ENCODE measurements around the gene IL12RB1. TPM values are rescaled to one million over a fixed set of nuclear protein-coding genes. Genes with fewer than 3 reads are reported as not detected.
A peak's percentile ranks its signal among the peaks of the same experiment; 100 is the strongest.

The IL12RB1 gene
- total and polyA plus RNA-seq, 2 of the 13 experiments (the other 11 are each of a cell fraction or from before 2014, with no cell fraction given): 0.03 to 0.04 TPM

- no peak for TF ChIP-seq SNRNP70 (IDR thresholded peaks at IDR 0.05; ENCODE audit: low read depth, low read length)
- no peak for TF ChIP-seq ZNF564 (CRISPR knock-in tag; IDR thresholded peaks at IDR 0.05)
- TF ChIP-seq CBFB (CRISPR knock-in tag; IDR thresholded peaks at IDR 0.05): no peak
- no peak for TF ChIP-seq CHCHD3 (CRISPR knock-in tag; IDR thresholded peaks at IDR 0.05)
- no peak for TF ChIP-seq MTERF4 (CRISPR knock-in tag; IDR thresholded peaks at IDR 0.05)
- TF ChIP-seq RNF2 (conservative IDR thresholded peaks at IDR 0.05; ENCODE audit: low read depth): no peak
- no peak for TF ChIP-seq MED1 (CRISPR knock-in tag; IDR thresholded peaks at IDR 0.05)
- TF ChIP-seq ZNF224 (CRISPR knock-in tag; IDR thresholded peaks at IDR 0.05): no peak
- no peak for TF ChIP-seq RARG (CRISPR knock-in tag; IDR thresholded peaks at IDR 0.05; ENCODE audit: low read depth)
- no peak for TF ChIP-seq POGK (CRISPR knock-in tag; conservative IDR thresholded peaks at IDR 0.05)
- no peak for TF ChIP-seq ZFP82 (CRISPR knock-in tag; IDR thresholded peaks at IDR 0.05; ENCODE audit: borderline replicate concordance)
- TF ChIP-seq SNAPC5 (CRISPR knock-in tag; IDR thresholded peaks at IDR 0.05; ENCODE audit: borderline replicate concordance): no peak
- TF ChIP-seq REL (CRISPR knock-in tag; conservative IDR thresholded peaks at IDR 0.05): no peak
- TF ChIP-seq ZNF367 (CRISPR knock-in tag; IDR thresholded peaks at IDR 0.05; ENCODE audit: borderline replicate concordance): no peak
- TF ChIP-seq PAX8 (CRISPR knock-in tag; IDR thresholded peaks at IDR 0.05; ENCODE audit: borderline replicate concordance): no peak
- TF ChIP-seq ATF7 (IDR thresholded peaks at IDR 0.05): no peak
- no peak for TF ChIP-seq ATF7 (CRISPR knock-in tag; IDR thresholded peaks at IDR 0.05)
- TF ChIP-seq KAT8 (CRISPR knock-in tag; IDR thresholded peaks at IDR 0.05): peak; percentile 50; the same call in 1 of the 2 replicates
- TF ChIP-seq MTF2 (CRISPR knock-in tag; IDR thresholded peaks at IDR 0.05; ENCODE audit: borderline replicate concordance): no peak
- TF ChIP-seq REST (IDR thresholded peaks at IDR 0.05; ENCODE audit: borderline replicate concordance in 1 of 2, low read depth in 1 of 2, low read length in 2 of 2): no peak
- no peak for TF ChIP-seq CTCF (CRISPR knock-in tag; IDR thresholded peaks at IDR 0.05)
- TF ChIP-seq ZNF576 (CRISPR knock-in tag; IDR thresholded peaks at IDR 0.05): no peak
Measured at GRCh38 chr19:18029617-18030338, 57.0 kb downstream of the IL12RB1 start (continued).
